Fibroblast of villous mesenchyme (primary cell): Measurements from ENCODE around the gene RPS10. TPM values are rescaled to one million over a fixed set of nuclear protein-coding genes. Genes with fewer than 3 reads are reported as not detected.
"Not testable (repeated sequence)": the region's sequence is repeated elsewhere in the genome, so short reads cannot be mapped to it uniquely, and the experiment has no call there.

Experiments used
- DNase-seq: peaks from one replicate; pipeline ENCODE4 v3.0.0-alpha.2; 2010; ENCODE audit warnings: low read depth
- H3K4me3 ChIP-seq: 2 replicates; pipeline ENCODE4 v1.5.1; 2011; ENCODE audit warnings: low read depth, mild to moderate bottlenecking, low read length
- CTCF ChIP-seq: IDR thresholded peaks from 2 replicates; pipeline ENCODE4 v1.5.1; 2012; ENCODE audit warnings: low read depth, mild to moderate bottlenecking, low read length; ENCODE audit not compliant: insufficient read depth
- total RNA-seq: library from RNA; depleted of rRNA; stranded (reverse); fragments of >200 nt; gene quantifications from 2 replicates; pipeline ENCODE4 v1.2.3, GENCODE V29; 2012

Gene RPS10
- total RNA-seq, 1 donor = 1,946 TPM

GRCh38 chr6:34373511-34373910 is 52.4 kb downstream of the RPS10 start:
- no peak for TF ChIP-seq CTCF
- DNase-seq = no peak
- H3K4me3 ChIP-seq = no peak overlapping the region

GRCh38 chr6:34371865-34372264 is 54.0 kb downstream of the RPS10 start:
- DNase-seq, H3K4me3 ChIP-seq: not testable (repeated sequence)

- no peak for TF ChIP-seq CTCF
- no peak for DNase-seq
- H3K4me3 ChIP-seq = no peak overlapping the region
Measured at GRCh38 chr6:34370361-34370760, 55.5 kb downstream of the RPS10 start.

GRCh38 chr6:34369385-34369784 is 56.5 kb downstream of the RPS10 start:
- H3K4me3 ChIP-seq = no peak overlapping the region
- TF ChIP-seq CTCF = no peak
- DNase-seq = no peak

Other genes with a start within 250 kb of the RPS10 start
- 65.2 and 111 TPM in 2 replicates for gene HMGA1, start 189.2 kb downstream of the RPS10 start, total RNA-seq
- 22.5 and 30.9 TPM in 2 replicates for gene SMIM29, start 177.1 kb downstream of the RPS10 start, total RNA-seq
- 31.1 and 34.5 TPM in 2 replicates for gene NUDT3, start 33.4 kb downstream of the RPS10 start, total RNA-seq
- gene PACSIN1, start 40.0 kb upstream of the RPS10 start, total RNA-seq = under 0.01 TPM in 2 replicates
- under 0.01 TPM in 2 replicates for gene SPDEF, start 130.3 kb upstream of the RPS10 start, total RNA-seq